Stimulated activated effector memory CD8-positive, alpha-beta T cell treated with anti-CD3 and anti-CD28 coated beads, Interleukin-12 subunit alpha, Interleukin-12 subunit beta, amount 100 ng/mL, for 72 hours (primary cell): Measurements from ENCODE around the gene C3orf49.
A peak's percentile ranks its signal among the peaks of the same experiment; 100 is the strongest.

Source experiments
- ATAC-seq: fragments of 150-1000 bp; cut with Tn5 transposase; 2 replicates; pipeline ENCODE4 v1.10.0; 2021
- DNase-seq, 2 donors: peaks; one replicate each; pipeline ENCODE4 v3.0.0; 2021 to 2022; ENCODE audit warnings: low spot score in 2 of 2
- H3K27ac Mint-ChIP-seq: one replicate; pipeline ENCODE4 v1.8.0; 2022; ENCODE audit warnings: mild to moderate bottlenecking, mixed read lengths
- H3K36me3 Mint-ChIP-seq: one replicate; pipeline ENCODE4 v1.8.0; 2022; ENCODE audit warnings: mild to moderate bottlenecking, mixed read lengths
- H3K4me1 Mint-ChIP-seq: one replicate; pipeline ENCODE4 v1.8.0; 2022; ENCODE audit warnings: mixed read lengths
- H3K4me3 Mint-ChIP-seq: one replicate; pipeline ENCODE4 v1.8.0; 2022; ENCODE audit warnings: mild to moderate bottlenecking, mixed read lengths
- H3K9me3 Mint-ChIP-seq: one replicate; pipeline ENCODE4 v1.8.0; 2022; ENCODE audit warnings: mixed read lengths

C3orf49 gene

DNA sequence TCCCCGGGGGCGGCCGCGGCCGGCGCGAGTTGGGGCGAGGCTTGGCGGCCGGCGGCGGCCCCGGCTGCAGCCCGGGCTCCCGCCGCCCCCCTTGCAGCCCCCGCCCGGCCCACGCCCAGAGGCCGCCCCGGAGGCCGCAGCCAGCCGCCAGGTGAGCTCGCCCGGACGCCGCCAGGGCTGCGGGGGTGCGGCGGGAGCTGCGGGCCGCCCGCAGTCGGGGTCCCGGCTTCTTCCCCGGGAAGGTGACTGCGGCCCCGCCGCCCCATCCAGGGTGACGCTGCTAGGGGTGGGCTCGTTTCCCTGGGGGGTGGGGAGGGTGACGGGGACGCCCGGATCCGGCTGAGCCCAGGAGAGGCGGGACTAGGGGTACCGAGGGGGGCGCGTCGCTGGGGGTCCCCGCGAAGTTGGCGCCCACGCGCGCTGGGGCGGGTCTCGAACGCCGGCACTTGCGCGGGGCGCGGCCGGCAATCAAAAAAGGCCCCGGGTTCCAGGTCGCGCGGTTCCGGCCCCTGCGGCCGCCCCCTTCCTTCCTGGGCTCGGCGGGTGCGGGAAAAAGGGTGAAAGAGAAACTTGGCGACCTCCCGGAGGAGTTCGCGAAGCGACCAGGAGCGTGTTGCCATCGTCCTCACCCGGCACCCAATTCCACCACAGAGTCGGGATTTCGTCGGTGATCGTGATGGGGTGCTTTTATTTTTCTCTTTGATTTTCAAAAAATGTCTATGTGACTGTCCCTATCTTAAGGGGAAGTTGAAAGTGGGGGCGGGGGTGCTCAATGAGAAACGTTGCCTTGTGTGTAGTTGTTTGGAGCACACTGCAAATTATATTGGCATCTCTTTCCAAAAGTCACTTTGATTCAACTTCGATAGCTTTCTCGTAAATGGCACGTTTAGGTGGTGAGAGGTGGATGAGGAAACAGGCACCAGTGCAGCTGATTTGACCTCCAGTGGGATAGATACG, 45.2 kb downstream of the C3orf49 start:
- Mint-ChIP-seq H3K36me3 (peaks cover 44% of the 10 kb centered on the region), H3K9me3 (no peaks in the 10 kb centered on the region), H3K4me1 (peaks cover 46% of the 10 kb centered on the region), H3K4me3 (peak overlapping the region; percentile 75), H3K27ac (peak overlapping the region; percentile 94)
- DNase-seq: peak; percentile 27 to 71
- peak; percentile 61 for ATAC-seq

GRCh38 chr3:63864965-63865327, 45.8 kb downstream of the C3orf49 start:
- no peaks in the 10 kb centered on the region for H3K9me3 Mint-ChIP-seq
- H3K4me1 Mint-ChIP-seq: peaks cover 48% of the 10 kb centered on the region
- no peak for DNase-seq

DNA sequence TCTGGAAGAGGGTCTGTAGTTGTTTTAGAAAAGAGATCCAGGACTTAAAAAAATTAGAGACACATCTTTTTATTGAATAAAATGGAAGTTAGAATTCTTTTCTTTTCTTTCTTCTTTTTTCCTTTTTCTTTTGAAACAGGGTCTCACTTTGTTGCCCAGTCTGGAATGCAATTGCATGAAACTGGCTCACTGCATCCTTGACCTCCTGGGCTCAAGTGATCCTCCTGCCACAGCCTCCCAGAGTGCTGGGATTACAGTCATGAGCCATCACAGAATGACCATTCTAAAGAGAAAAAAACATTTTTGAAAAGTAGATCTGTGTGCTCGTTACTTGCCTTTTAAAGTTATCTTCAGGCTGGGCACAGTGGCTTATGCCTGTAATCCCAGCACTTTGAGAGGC, 48.1 kb downstream of the C3orf49 start:
- Mint-ChIP-seq H3K9me3 (no peaks in the 10 kb centered on the region), H3K27ac (peak overlapping the region; percentile 60), H3K4me1 (peaks cover 36% of the 10 kb centered on the region), H3K36me3 (peaks cover 44% of the 10 kb centered on the region), H3K4me3 (no peak overlapping the region)
- ATAC-seq (no peak), DNase-seq (no peak)

More at GRCh38 chr3:63864965-63865327, 45.8 kb downstream of the C3orf49 start:
- peak overlapping the region; percentile 75 for H3K4me3 Mint-ChIP-seq
- H3K27ac Mint-ChIP-seq: peak overlapping the region; percentile 94
- no peak for ATAC-seq
- peaks cover 44% of the 10 kb centered on the region for H3K36me3 Mint-ChIP-seq

DNA sequence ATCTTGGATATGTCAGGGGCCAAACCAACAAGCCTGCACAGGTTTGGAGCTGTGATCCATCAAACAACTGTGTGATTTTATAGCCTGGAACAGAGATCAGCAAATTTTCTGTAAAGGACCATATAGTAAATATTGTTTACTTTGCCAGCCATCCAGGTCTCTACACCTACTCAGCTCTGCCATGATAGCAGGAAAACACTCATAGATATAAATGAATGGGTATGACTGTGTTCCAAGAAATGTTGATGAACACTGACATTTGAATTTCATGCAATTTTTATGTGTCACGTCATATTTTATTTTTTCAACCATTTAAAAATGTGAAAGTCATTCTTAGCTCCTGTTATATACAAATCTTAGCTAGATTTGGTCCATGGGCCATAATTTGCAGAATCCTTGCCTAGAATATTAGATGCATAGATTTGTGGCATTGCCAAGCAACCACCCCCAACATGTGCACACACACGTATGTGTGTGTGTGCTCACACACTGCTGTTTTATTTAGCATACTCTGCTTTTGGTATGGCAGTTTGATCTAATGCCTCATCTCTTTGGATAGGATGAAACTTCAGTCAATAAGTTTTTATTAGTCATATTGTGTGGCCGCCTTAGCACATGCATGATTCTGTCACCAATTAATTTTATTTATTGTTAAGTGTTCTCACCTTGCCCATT, 51.0 kb downstream of the C3orf49 start:
- peaks cover 29% of the 10 kb centered on the region for H3K36me3 Mint-ChIP-seq
- ATAC-seq (peak; percentile 80), DNase-seq (no peak)
- peaks cover 35% of the 10 kb centered on the region for H3K4me1 Mint-ChIP-seq
- peak overlapping the region; percentile 60 for H3K27ac Mint-ChIP-seq
- H3K4me3 Mint-ChIP-seq: no peak overlapping the region
- H3K9me3 Mint-ChIP-seq: no peaks in the 10 kb centered on the region

DNA sequence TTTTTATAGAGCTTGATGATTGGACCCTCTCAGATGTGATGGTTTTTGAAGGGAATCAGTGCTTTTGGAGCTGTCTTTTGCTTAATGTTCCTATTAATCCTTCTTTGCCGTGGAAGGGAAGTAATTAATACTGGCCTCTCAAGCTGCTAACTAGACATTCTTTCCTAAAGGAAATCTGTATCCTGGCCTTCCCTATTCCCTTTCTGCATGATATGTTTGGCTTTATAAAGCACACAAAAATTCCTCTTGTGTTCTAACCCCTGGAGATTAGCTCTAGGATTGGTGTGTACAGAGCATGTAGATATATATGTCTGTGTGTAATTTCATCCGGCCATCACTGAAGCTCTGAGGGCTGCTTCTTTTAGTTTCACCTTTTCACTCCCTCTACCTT, 51.5 kb downstream of the C3orf49 start:
- Mint-ChIP-seq H3K27ac (no peak overlapping the region), H3K4me3 (no peak overlapping the region), H3K4me1 (peaks cover 31% of the 10 kb centered on the region), H3K9me3 (no peaks in the 10 kb centered on the region), H3K36me3 (peaks cover 24% of the 10 kb centered on the region)
- DNase-seq (no peak), ATAC-seq (no peak)

DNA sequence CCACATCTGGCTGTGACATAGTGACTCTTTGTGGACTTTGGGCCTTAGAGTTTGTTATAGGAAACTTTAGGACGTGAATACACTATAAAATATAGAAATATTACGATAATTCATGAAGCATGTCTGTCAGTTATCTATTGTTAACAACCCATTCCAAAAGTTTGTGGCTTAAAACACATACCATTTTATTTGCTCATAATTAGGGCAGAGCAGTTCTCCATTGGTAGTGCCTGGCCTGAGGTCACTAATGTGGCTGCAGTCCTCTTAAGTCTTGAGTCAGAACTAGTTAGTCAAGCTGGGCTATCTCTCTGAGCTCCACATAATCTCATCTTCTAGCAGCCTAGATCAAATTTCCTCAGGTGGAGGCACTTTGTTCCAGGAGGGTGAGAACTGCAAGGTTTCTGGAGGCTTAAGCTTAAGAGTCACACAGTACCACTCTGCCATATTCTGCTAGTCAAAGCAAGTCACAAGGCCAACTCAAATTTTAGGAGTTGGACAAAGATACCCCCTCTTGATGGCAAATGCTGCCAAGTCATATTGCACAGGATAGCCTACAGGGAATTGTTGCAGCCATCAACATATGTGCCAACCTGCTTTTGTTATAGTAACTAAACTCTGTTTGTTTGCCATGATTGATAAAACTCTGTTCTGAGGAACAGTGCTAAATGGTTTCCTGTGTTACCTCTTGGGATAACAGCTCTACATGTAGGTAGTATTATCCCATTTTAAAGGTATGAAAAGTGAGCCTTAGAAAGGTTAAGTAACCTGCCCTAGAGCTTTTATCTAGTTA, 53.2 kb downstream of the C3orf49 start:
- no peak for DNase-seq
- no peaks in the 10 kb centered on the region for H3K9me3 Mint-ChIP-seq
- no peak overlapping the region for H3K27ac Mint-ChIP-seq
- no peak overlapping the region for H3K4me3 Mint-ChIP-seq
- H3K4me1 Mint-ChIP-seq: peaks cover 33% of the 10 kb centered on the region
- peaks cover 8% of the 10 kb centered on the region for H3K36me3 Mint-ChIP-seq
- no peak for ATAC-seq

- no peaks in the 10 kb centered on the region for H3K9me3 Mint-ChIP-seq
- H3K4me3 Mint-ChIP-seq: no peak overlapping the region
- no peaks in the 10 kb centered on the region for H3K36me3 Mint-ChIP-seq
- DNase-seq (no peak), ATAC-seq (no peak)
- no peak overlapping the region for H3K27ac Mint-ChIP-seq
- H3K4me1 Mint-ChIP-seq: peaks cover 43% of the 10 kb centered on the region
Measured at GRCh38 chr3:63874769-63875168, 55.7 kb downstream of the C3orf49 start.

DNA sequence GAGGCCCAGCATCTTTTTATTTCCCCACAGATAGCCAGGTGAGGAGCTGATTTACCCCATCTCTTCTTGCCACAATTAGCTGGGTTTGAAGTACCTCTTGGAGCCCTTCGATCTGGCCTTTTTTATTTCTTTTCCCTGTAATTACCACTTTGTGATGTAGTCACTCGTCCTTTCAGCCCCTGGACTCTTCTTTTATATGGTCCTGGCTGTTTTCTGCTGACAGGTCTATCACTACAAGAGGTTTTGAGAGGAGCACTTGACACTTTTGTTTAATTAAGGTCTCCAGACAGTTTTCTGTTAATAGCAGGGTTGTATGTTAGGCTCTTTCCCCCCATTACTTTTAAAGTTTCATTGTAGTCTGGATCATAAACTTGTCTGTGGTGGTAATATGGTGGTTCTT, 56.4 kb downstream of the C3orf49 start:
- no peak overlapping the region for H3K27ac Mint-ChIP-seq

DNA sequence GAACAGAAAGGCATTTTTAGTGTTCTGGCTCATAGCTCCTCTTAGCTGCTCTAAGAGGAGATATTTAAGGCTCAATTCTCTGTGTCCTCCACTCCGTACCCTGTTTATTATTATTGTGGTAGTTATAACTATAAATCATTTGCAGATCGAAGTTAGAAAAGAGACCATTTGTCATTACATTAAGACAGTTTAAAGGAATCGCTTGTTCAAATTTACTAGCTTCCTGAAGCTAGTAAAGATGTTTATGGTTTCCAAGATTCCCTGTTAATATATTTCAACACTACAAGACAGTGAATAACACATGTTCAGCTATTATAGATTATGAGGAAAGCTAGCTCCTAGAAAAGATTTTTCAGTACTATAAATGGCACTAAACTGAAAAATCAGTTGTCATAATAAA, 57.2 kb downstream of the C3orf49 start:
- ATAC-seq: no peak
- Mint-ChIP-seq H3K36me3 (no peaks in the 10 kb centered on the region), H3K27ac (no peak overlapping the region), H3K4me3 (no peak overlapping the region), H3K4me1 (peaks cover 41% of the 10 kb centered on the region), H3K9me3 (no peaks in the 10 kb centered on the region)
- no peak for DNase-seq

More for the DNA sequence above, 56.4 kb downstream of the C3orf49 start:
- Mint-ChIP-seq H3K9me3 (no peaks in the 10 kb centered on the region), H3K4me3 (no peak overlapping the region), H3K4me1 (peaks cover 43% of the 10 kb centered on the region), H3K36me3 (no peaks in the 10 kb centered on the region)
- DNase-seq: no peak
- no peak for ATAC-seq

GRCh38 chr3:63877737-63878393, 58.8 kb downstream of the C3orf49 start:
- peak; percentile 49 for ATAC-seq
- Mint-ChIP-seq H3K36me3 (no peaks in the 10 kb centered on the region), H3K4me1 (peaks cover 41% of the 10 kb centered on the region), H3K4me3 (no peak overlapping the region), H3K27ac (no peak overlapping the region), H3K9me3 (no peaks in the 10 kb centered on the region)
- no peak for DNase-seq

- peaks cover 38% of the 10 kb centered on the region for H3K4me1 Mint-ChIP-seq
Measured at GRCh38 chr3:63878394-63879060, 59.4 kb downstream of the C3orf49 start.

GRCh38 chr3:63880653-63881052, 61.6 kb downstream of the C3orf49 start:
- H3K27ac Mint-ChIP-seq: no peak overlapping the region
- peaks cover 36% of the 10 kb centered on the region for H3K4me1 Mint-ChIP-seq
- peaks cover 2% of the 10 kb centered on the region for H3K36me3 Mint-ChIP-seq
- no peak overlapping the region for H3K4me3 Mint-ChIP-seq
- no peaks in the 10 kb centered on the region for H3K9me3 Mint-ChIP-seq
- ATAC-seq (no peak), DNase-seq (no peak)

More at GRCh38 chr3:63878394-63879060, 59.4 kb downstream of the C3orf49 start:
- H3K27ac Mint-ChIP-seq: no peak overlapping the region
- DNase-seq: no peak
- H3K36me3 Mint-ChIP-seq: no peaks in the 10 kb centered on the region
- H3K4me3 Mint-ChIP-seq: no peak overlapping the region
- peak; percentile 8 for ATAC-seq
- no peaks in the 10 kb centered on the region for H3K9me3 Mint-ChIP-seq

GRCh38 chr3:63886858-63887257, 67.8 kb downstream of the C3orf49 start:
- H3K4me1 Mint-ChIP-seq: peaks cover 24% of the 10 kb centered on the region
- H3K4me3 Mint-ChIP-seq: no peak overlapping the region
- ATAC-seq (no peak), DNase-seq (no peak)
- H3K9me3 Mint-ChIP-seq: no peaks in the 10 kb centered on the region
- peak overlapping the region; percentile 85 for H3K27ac Mint-ChIP-seq
- H3K36me3 Mint-ChIP-seq: peaks cover 6% of the 10 kb centered on the region

- Mint-ChIP-seq H3K36me3 (no peaks in the 10 kb centered on the region), H3K4me3 (no peak overlapping the region), H3K27ac (no peak overlapping the region), H3K9me3 (no peaks in the 10 kb centered on the region), H3K4me1 (peaks cover 42% of the 10 kb centered on the region)
- DNase-seq (no peak), ATAC-seq (no peak)
Measured at GRCh38 chr3:63891518-63891917, 72.4 kb downstream of the C3orf49 start.
